Coronary artery (tissue), 2 donors: ENCODE results near the gene COA1.
A peak's percentile ranks its signal among the peaks of the same experiment; 100 is the strongest.

Source experiments
- DNase-seq: peaks from one replicate; pipeline ENCODE4 v3.0.0-alpha.2; 2017; ENCODE audit warnings: low spot score
- H3K27ac ChIP-seq, 2 donors: fragments of 200-600 bp; sonication (generic); one replicate each; pipeline ENCODE4 v1.5.1; 2016 to 2019
- H3K4me3 ChIP-seq: fragments of 200-600 bp; sonication (generic); 2 replicates; pipeline ENCODE4 v1.5.1; 2016; ENCODE audit warnings: mild to moderate bottlenecking, moderate library complexity
- TF ChIP-seq, protein P1 (sequence below): fragments of 200-600 bp; sonication (generic); IDR thresholded peaks from one replicate; pipeline ENCODE4 v1.5.1; 2019; ENCODE audit warnings: antibody characterized with exemption

COA1 gene

DNA sequence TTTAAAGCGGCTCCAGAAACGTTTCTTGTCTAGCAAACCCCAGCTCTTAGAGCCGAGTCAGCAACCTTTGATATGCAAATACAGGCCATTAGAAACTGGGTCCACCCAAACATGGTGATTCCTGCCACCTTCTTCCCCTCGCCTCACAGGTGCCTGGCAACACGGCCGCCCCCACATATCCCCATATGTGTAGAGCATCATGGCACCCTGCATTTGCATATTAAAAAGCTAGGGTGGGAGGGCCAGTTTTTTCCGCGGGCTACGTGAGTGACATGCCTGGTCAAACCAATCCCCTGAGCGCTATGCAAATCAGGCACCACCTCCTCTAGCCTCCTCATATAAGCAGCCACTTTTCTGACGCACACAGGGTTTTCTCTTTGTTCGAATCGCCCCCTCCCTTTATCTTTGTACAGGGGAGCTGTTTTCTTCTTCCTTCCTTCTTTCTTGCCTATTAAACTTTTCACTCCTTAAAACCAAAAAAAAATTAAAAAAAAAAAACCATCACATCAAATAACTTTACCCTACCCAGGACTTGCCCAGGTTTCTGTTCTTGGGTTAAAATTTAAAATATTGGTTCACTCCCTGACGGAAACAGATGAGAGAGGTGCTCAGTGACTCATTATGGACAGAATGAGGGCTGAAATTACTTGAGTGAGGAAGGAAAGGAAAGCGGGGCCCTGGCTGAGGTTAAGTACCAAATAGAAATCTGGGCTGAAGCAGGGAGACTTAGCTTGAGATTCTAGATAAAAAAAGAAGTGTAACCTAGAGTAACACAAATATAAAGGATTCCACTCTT lies 59.8 kb downstream of the COA1 start:
- TF ChIP-seq, protein P1, sequence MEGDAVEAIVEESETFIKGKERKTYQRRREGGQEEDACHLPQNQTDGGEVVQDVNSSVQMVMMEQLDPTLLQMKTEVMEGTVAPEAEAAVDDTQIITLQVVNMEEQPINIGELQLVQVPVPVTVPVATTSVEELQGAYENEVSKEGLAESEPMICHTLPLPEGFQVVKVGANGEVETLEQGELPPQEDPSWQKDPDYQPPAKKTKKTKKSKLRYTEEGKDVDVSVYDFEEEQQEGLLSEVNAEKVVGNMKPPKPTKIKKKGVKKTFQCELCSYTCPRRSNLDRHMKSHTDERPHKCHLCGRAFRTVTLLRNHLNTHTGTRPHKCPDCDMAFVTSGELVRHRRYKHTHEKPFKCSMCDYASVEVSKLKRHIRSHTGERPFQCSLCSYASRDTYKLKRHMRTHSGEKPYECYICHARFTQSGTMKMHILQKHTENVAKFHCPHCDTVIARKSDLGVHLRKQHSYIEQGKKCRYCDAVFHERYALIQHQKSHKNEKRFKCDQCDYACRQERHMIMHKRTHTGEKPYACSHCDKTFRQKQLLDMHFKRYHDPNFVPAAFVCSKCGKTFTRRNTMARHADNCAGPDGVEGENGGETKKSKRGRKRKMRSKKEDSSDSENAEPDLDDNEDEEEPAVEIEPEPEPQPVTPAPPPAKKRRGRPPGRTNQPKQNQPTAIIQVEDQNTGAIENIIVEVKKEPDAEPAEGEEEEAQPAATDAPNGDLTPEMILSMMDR: no peak
- no peak overlapping the region for H3K27ac ChIP-seq
- no peak for DNase-seq

DNA sequence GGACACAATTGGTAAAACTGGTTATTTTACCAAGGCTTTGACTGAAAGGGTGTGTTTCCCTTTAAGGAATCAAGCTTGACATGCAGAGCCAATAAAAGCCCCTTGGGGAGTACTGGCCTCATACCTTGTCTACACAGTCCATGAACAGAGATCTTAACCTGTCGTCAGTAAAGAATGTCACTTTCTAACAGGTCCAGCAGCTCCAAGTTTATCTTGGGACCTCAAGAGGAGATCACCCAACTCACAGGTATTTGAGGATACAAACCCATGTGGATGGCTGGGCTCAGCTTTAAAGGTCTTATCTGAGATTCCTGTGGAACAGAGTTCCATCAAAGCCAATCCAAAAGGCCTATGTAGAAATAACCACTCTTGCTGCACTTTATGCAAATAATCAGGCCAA lies 61.3 kb downstream of the COA1 start:
- no peak for DNase-seq
- no peak overlapping the region for H3K4me3 ChIP-seq
- TF ChIP-seq, protein P1: no peak
- H3K27ac ChIP-seq: no peak overlapping the region

More for the DNA sequence above, 59.8 kb downstream of the COA1 start:
- H3K4me3 ChIP-seq: no peak overlapping the region

DNA sequence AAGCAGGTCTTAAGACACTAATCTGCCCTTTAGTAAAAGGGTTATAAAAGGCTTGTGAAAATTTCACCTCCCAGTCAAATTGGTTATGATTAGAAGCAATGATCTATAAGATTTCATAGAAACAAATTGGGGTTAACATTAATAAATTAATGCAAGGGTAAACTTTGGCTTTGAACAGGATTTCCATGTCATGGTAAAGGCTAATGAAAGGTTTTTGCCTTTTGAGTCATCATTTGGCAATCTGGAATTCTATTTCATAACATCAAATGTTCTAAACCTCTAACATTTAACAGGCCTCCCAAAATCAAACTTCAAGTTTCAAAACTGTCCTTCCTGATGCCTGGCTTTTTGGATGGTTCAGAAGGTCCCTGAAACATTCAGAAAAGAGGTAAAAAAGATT lies 62.4 kb downstream of the COA1 start:
- Histone ChIP-seq H3K4me3 (no peak overlapping the region), H3K27ac (no peak overlapping the region)
- TF ChIP-seq, protein P1: no peak
- no peak for DNase-seq

DNA sequence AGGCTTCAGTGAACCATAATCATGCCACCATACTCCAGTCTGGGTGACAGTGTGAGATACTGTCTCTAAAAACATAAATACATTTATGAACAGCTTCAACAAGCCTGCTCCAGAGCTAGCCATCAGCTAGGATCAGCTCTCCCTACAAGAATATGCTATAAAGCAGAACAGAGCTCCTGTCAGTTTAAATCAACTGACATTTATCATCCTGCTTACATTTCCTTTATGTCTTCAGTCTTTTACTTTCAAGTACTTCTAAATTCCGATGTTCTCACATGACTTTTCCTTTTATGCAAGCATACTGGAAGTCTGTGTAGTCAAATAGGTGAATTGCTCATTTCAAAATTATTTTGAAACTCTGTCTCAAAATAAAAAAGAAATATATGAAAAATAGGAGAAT lies 64.6 kb downstream of the COA1 start:
- no peak overlapping the region for H3K4me3 ChIP-seq
- TF ChIP-seq, protein P1: no peak

GRCh38 chr7:43660141-43660540 lies 69.2 kb downstream of the COA1 start:
- TF ChIP-seq, protein P1: no peak

More for the DNA sequence above, 64.6 kb downstream of the COA1 start:
- no peak for DNase-seq
- no peak overlapping the region for H3K27ac ChIP-seq

GRCh38 chr7:43659549-43659896 lies 69.8 kb downstream of the COA1 start:
- H3K4me3 ChIP-seq: no peak overlapping the region
- H3K27ac ChIP-seq: peak overlapping the region; percentile 17 to 63
- DNase-seq: no peak
- TF ChIP-seq, protein P1: no peak

More at GRCh38 chr7:43660141-43660540, 69.2 kb downstream of the COA1 start:
- DNase-seq: no peak
- Histone ChIP-seq H3K27ac (no peak overlapping the region), H3K4me3 (no peak overlapping the region)
